ENCODE measurements around the gene LCOR.

LCOR gene

GRCh38 chr10:96858706-96859050 is 26.6 kb downstream of the LCOR start:
- no peak for DNase-seq (ENCODE audit: low read depth)
- no peak overlapping the region for H3K4me3 ChIP-seq (ENCODE audit: low read depth, low read length)

GRCh38 chr10:96860631-96861277 is 28.7 kb downstream of the LCOR start:
- no peak for DNase-seq (ENCODE audit: low read depth)
- no peak overlapping the region for H3K4me3 ChIP-seq (ENCODE audit: low read depth, low read length)
- no peak for TF ChIP-seq CTCF (IDR thresholded peaks at IDR 0.05; ENCODE audit: insufficient read depth, low read depth, low read length, missing control alignments)

More at GRCh38 chr10:96858706-96859050, 26.6 kb downstream of the LCOR start:
- no peak for TF ChIP-seq CTCF (IDR thresholded peaks at IDR 0.05; ENCODE audit: insufficient read depth, low read depth, low read length, missing control alignments)

- DNase-seq (ENCODE audit: low read depth): peak; percentile 30
- no peak for TF ChIP-seq CTCF (IDR thresholded peaks at IDR 0.05; ENCODE audit: insufficient read depth, low read depth, low read length, missing control alignments)
- no peak overlapping the region for H3K4me3 ChIP-seq (ENCODE audit: low read depth, low read length)
Observed at GRCh38 chr10:96863922-96864543, 31.9 kb downstream of the LCOR start.

GRCh38 chr10:96873086-96873485 is 41.0 kb downstream of the LCOR start:
- TF ChIP-seq CTCF (IDR thresholded peaks at IDR 0.05; ENCODE audit: insufficient read depth, low read depth, low read length, missing control alignments): no peak
- DNase-seq (ENCODE audit: low read depth): no peak

GRCh38 chr10:96873756-96874467 is 41.8 kb downstream of the LCOR start:
- no peak overlapping the region for H3K4me3 ChIP-seq (ENCODE audit: low read depth, low read length)
- DNase-seq (ENCODE audit: low read depth): no peak
- TF ChIP-seq CTCF (IDR thresholded peaks at IDR 0.05; ENCODE audit: insufficient read depth, low read depth, low read length, missing control alignments): no peak

More at GRCh38 chr10:96873086-96873485, 41.0 kb downstream of the LCOR start:
- H3K4me3 ChIP-seq (ENCODE audit: low read depth, low read length): no peak overlapping the region

- H3K4me3 ChIP-seq (ENCODE audit: low read depth, low read length): no peak overlapping the region
- no peak for TF ChIP-seq CTCF (IDR thresholded peaks at IDR 0.05; ENCODE audit: insufficient read depth, low read depth, low read length, missing control alignments)
- DNase-seq (ENCODE audit: low read depth): no peak
Observed at GRCh38 chr10:96878057-96878456, 46.0 kb downstream of the LCOR start.

Data from GM12865 (cell line).